A172 (cell line): ENCODE data around the gene LILRA6. TPM values are rescaled to one million over a fixed set of nuclear protein-coding genes. Genes with fewer than 3 reads are reported as not detected.
"Not testable (repeated sequence)": the region's sequence is repeated elsewhere in the genome, so short reads cannot be mapped to it uniquely, and the experiment has no call there.

Experiments
- DNase-seq: peaks from one replicate; pipeline ENCODE4 v3.0.0-alpha.2; 2015; ENCODE audit warnings: low spot score
- total RNA-seq: library from RNA; depleted of rRNA; stranded (reverse); fragments of >200 nt; shearing (Covaris generic); gene quantifications from 2 replicates; pipeline ENCODE4 v1.2.3, GENCODE V29; 2014

The LILRA6 gene
- total RNA-seq, 1 experiment from 2014 or later = not detected

DNA sequence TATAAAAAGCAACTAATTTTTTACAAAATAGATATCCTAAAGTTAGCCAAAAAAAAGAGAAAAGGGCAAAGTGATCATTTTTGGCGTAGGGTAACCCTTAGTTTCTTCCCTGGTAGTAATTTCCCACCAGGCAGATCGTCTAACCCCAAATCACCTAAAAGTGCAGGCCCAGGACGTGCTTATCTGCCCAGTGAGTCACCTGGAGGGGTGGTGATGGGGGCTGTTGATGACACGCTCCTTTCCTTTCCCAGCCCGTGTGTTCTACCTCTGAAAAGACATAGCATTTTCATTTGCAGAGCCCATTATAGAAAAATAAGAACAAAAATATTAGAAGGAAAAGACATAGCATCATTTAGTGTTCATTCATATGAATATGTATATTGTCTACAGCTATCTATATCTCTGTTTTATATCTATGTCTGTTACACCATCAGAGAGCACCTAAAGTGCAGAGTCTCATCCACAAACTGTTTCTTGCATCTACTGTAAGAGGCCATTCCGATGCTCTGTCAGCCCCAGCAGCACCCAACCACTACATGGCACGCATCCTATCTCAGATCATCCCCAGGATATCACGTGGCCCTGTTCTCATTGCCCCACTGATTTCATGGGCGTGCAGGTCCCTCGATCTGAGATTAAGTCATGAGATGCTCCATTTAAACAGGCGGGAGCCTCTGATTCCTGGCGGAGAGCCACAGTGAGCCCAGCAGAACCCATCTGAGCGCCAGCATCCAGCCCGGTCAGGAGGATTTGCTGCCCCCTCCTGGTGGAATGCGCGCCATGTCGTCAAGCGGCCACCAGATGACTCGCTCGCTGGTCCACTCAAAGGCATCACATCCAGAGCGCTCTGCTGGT, 11.3 kb downstream of the LILRA6 start:
- peak; percentile 93 for DNase-seq

GRCh38 chr19:54230031-54230430, 12.6 kb downstream of the LILRA6 start:
- DNase-seq = no peak

- DNase-seq = no peak
These were observed 13.4 kb downstream of the LILRA6 start for GRCh38 chr19:54229146-54229545.

DNA sequence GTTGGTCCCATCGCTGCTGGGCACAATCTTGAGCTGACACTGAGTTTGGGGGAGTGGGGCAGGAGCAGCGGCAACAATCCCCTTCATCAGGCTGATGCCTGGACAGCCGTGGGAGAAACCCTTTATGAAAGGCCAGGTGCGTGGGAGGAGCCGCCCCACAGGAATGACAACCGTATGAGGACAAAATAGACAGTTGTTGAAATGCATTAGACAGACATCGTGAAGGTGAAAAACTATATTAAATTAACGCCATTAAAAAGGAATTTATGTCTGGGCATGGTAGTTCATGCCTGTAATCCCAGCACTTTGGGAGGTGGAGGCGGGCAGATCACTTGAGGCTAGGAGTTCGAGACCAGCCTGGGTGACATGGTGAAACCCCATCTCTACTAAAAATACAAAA, 18.0 kb downstream of the LILRA6 start:
- DNase-seq = not testable (repeated sequence)

DNA sequence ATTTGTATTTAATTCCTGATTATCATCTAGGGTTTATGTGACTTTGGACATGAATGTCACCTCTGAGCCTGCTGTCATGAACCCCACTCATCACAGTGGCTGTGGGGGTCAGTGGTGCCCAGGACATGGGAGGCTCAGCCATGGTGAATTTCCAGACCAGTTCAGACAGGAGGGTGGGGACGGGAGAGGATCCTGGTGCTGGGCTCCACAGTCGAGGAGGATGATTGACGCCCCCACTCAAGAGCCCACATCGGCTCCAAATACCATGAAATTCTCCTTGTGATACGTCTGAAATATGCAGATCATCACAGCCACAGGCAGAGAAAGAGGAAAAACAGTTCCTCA, 18.7 kb downstream of the LILRA6 start:
- DNase-seq = not testable (repeated sequence)

DNA sequence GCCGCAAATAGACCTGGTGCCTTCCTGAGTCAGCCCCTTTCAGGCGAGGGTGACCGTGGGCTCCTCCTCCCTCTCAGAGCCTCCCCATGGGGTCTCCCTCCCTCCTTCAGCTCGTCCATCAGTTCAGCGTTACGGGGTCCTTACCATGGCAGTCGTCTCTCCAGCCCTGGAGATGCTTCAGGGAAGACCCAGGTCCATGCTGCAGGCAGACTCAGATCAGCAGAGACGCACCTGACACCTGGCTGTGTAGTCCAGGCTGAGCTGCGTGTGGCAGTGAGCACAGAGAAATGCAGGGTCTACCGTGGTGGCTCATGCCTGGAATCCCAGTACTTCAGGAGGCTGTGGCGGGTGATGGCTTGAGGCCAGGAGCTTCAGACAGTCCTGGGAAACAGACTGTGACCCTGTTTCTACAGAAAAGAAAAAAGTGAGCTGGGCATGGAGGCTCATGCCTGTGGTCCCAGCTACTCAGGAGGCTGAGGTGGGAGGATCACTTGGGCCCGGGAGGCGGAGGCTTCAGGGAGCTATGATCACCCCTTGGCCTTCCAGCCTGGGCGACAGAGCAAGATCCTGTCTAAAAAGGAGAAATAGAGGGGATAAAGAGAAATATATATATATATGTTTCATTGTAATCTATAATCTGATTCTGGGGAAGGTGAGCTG, 19.2 kb downstream of the LILRA6 start:
- not testable (repeated sequence) for DNase-seq

- not testable (repeated sequence) for DNase-seq
These were observed 19.9 kb downstream of the LILRA6 start, which contains the start of gene LILRB3 for GRCh38 chr19:54222474-54223276. TSS of gene LILRB3 (minus strand) at chr19:54223007. CDS start at chr19:54222976, 31 bp downstream.

DNA sequence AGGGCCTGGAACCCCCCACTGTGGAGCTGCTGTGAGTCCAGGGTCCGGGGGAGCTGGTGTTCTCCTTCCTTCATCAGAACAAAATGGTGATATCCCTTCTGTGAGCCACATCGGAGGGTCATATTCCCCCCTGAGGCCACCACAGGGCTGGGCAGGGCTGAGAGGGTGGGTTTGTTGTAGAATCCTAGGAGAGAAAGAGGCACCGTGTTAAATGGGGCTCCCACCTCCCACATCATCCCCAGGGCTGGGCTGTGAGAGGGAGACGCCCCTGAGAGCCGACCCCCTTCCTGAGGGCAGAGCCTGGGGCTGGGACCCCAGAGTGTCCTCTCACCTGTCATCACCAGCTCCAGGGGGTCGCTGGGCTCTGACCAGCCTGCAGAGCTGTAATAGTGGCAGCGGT, 20.6 kb downstream of the LILRA6 start:
- not testable (repeated sequence) for DNase-seq

DNA sequence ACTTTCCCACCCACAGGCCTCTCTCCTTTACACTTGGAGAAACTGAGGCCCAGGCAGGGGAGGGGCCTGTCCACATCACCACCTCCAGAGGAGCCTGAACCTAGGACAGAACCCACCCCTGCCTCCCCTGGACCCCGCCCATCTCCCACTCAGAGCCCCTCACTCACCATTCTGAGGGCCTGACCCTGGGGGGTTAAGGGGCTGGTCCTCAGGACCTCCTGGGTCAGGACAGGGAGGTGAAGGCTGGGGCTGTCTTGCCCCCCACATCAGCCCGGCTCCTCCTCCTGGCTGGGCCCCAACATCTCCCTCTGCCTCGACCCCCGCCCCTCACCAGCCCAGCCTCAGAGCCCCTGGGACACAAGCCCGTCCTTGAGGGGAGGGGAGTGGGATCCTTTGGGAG, 22.9 kb downstream of the LILRA6 start:
- DNase-seq = not testable (repeated sequence)

DNA sequence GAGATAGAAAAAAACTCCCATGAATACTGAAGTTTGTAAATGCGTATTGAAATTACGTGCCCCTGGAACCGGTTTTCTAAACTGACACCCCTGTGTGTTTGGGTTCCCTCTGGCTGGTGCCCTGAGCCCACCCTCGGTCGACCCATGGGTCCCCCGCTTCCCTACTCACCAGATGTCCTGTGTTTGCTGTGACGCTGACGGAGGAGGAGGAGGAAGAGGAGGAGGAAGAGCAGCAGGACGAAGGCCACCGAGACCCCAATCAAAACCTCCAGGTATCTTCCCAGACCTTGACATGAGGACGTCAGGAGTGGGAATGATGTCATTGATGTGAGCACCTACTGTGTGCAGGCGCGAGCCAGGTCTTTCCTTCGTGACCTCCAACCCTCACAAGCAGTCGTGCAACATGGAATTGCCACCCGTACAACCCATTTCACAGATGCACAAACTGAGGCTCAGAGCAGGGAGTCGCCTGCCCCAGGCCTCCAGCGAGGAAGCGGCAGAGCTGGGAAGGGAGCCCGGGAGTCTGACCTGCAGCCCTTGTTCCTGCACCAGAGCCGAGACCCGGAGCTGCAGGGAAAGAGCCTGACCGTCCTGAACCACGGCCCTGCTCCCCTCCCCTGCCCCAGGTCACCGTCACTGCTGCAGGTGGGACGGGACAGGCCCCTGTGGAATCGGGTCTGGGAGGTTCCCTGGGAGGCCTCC, 23.5 kb downstream of the LILRA6 start:
- no peak for DNase-seq

DNA sequence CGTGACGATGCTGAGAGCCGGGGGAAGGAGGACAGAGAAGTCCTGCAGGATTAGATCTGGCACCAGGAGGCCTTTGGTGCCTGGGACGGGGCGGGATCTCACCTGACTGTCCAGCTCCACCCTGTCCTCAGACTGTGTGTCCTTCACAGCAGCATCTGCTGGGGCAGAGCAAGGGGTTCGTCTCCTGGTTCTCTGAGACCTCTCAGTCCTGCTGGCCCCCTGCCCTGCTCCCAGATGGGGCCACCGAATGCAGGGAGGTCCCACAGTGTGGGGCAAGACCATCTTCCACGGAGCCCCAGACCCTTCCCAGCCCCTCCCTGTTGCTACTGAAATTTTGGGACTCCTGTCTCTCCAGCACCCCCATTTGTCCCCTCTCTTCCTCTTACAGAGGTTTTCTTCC, 24.3 kb downstream of the LILRA6 start:
- no peak for DNase-seq

DNA sequence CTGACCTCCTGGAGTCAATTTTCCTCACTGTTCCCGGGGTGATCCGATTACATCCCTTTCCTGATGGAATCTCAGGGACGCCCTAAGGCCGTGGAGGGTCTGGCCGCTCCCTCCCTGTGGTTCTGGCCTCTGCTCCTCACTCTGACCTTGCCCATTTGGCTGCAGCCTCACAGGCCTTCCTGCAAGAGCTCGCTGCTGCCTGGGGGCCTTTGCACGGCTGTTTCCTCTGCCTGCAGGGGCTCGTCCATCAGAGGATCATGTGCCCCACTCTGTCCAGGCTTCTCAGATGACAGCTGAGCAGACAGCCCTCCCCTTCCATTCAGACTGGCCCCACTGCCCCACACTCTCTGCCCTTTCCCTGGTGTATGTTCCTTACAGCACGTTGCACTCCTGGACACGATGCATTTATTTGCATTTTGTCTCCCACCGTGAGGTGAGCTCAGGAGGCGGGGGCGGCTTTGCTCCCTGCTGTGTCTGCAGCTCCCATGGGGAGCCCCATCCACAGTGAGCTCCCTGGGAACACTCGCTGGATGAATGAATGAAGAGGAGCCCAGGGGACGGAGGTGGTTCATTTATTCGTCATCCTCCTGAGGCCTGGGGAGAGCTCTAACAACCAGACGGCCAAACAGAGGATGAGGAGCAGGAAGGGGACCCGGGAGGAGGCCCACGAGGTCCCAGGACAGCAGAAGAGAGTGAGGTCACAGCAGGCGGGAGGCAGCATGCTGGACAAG, 24.9 kb downstream of the LILRA6 start:
- DNase-seq = not testable (repeated sequence)

DNA sequence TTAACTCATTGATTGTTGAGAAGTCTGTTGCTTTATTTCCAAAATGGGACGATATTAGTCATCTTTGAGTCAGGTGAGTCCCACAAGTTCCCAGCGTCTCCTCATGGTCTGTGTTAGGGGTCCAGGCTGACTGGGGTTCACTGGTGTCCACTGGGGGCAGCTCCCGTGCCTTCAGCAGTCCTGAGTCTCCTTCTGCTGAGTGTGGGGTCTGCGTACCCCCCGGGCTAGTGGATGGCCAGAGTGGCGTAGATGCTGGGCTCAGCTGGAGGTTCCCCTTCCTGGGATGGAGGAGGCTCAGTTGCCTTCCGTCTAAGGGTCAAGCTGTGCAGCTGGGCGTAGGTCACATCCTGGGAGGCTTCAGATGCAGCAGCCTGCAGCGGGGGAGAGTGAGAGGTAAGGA, 25.7 kb downstream of the LILRA6 start:
- DNase-seq = no peak

GRCh38 chr19:54214734-54215133, 27.9 kb downstream of the LILRA6 start:
- DNase-seq = not testable (repeated sequence)

- DNase-seq = not testable (repeated sequence)
These were observed 28.4 kb downstream of the LILRA6 start for GRCh38 chr19:54214217-54214616.

GRCh38 chr19:54211235-54211634, 31.4 kb downstream of the LILRA6 start:
- no peak for DNase-seq

DNA sequence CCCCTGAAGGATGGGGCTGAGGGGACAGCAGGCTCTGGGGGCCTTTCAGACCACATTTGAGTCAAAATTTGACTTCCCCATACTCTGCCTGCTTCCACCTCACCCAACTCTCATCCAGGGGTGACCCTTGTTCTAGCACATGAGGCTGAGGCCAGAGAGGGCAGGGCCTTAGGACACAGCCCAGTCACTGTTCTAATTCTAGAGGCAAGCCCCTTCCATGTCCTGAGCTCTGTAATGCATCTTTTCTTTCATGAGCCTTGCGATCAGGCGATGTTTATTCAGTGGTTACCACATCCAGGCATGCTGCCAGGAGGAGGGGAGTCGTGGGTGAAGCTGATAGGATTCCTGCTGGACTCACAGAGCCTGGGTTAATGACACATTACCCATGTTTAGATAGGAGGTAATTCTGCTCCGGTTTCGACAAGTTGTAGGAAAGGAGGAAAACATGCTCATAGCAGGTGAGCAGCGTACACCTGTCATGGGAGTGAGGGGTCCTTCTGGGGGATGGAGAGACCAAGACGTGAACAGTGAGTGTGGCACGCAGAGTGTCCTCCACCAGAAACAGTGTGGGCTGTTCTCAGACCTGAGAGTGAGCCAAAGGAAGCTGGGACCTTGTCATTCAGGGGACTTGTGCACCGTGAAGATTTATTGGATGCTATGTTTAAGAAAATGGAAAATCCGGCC, 32.6 kb downstream of the LILRA6 start:
- peak; percentile 99 for DNase-seq

- peak; percentile 41 for DNase-seq
These were observed 33.4 kb downstream of the LILRA6 start for GRCh38 chr19:54209058-54209810.

- no peak for DNase-seq
These were observed 33.9 kb downstream of the LILRA6 start for GRCh38 chr19:54208784-54209057.
